Upper lobe of right lung (tissue), 1 donor: ENCODE data around the gene ZNF140. TPM values are rescaled to one million over a fixed set of nuclear protein-coding genes. Genes with fewer than 3 reads are reported as not detected.

Experiments
- ATAC-seq: fragments of 200-7000 bp; cut with Tn5 transposase; one replicate; pipeline ENCODE4 v1.9.1; 2020; ENCODE audit warnings: mild to moderate bottlenecking, moderate library complexity
- DNase-seq: peaks from one replicate; pipeline ENCODE4 v3.0.0-alpha.2; 2020
- H3K27ac ChIP-seq: fragments of 200-600 bp; one replicate; pipeline ENCODE4 v1.8.0; 2022
- H3K27me3 ChIP-seq: fragments of 200-600 bp; one replicate; pipeline ENCODE4 v1.8.0; 2022; ENCODE audit warnings: mild to moderate bottlenecking
- H3K36me3 ChIP-seq: fragments of 200-600 bp; one replicate; pipeline ENCODE4 v1.8.0; 2022
- H3K4me1 ChIP-seq: fragments of 200-600 bp; one replicate; pipeline ENCODE4 v1.8.0; 2022
- H3K4me3 ChIP-seq: fragments of 200-600 bp; one replicate; pipeline ENCODE4 v1.8.0; 2022; ENCODE audit warnings: mild to moderate bottlenecking
- H3K9me3 ChIP-seq: fragments of 200-600 bp; one replicate; pipeline ENCODE4 v1.8.0; 2022
- CTCF ChIP-seq: fragments of 200-600 bp; IDR thresholded peaks from one replicate; pipeline ENCODE4 v1.8.0; 2022; ENCODE audit warnings: antibody characterized with exemption
- intact Hi-C: fragments of 100-400 bp; cut with DNase I; formaldehyde crosslinking; loops from one replicate; pipeline ENCODE4 v1.11.0; 2022
- long read RNA-seq: library from polyadenylated mRNA; unstranded; transcript quantifications from one replicate; pipeline ENCODE4 v2.0.0, GENCODE V29; 2021
- total RNA-seq: library from RNA; stranded (reverse); fragmentation: NEBNext Ultra II Directional; extraction: Animal tissue kit (Norgen Biotek cat#: 25700); gene quantifications from one replicate; pipeline ENCODE4 v1.2.1, GENCODE V29; 2021
- donor health status: DM: no; HTN: yes; CAD: no; lungs with severe emphysema.

ZNF140 gene
- 15.7 TPM for total RNA-seq
- long read RNA-seq, transcript ZNF140-202 (5 exons, 3,550 nt), result major isoform, 5 of 22 reads
- long read RNA-seq, transcript ZNF140-209 (6 exons, 2,328 nt), result major isoform, 5 of 22 reads
- long read RNA-seq, partial matches to known transcripts, result 3 of 22 reads
- long read RNA-seq, other reads (novel, unspliced or antisense), result 8 of 22 reads

GRCh38 chr12:133080368-133081158, at the start of gene ZNF140:
ZNF140 (plus strand) TSS chr12:133080923; CDS start chr12:133081321, 398 bp downstream.
- intact Hi-C loops, result no loop called here
- Histone ChIP-seq H3K4me3 (peak within 1 kb of the TSS; percentile 90), H3K36me3 (peaks cover 28% of the 10 kb centered on the region), H3K9me3 (peaks cover 76% of the 10 kb centered on the region), H3K27me3 (no peaks in the 10 kb centered on the region), H3K27ac (peak within 1 kb of the TSS; percentile 96), H3K4me1 (peaks cover 7% of the 10 kb centered on the region)
- ATAC-seq, result peak; percentile 88
- DNase-seq, result peak; percentile 97
- peak; percentile 46 for TF ChIP-seq CTCF

- no peaks in the 10 kb centered on the region for H3K4me1 ChIP-seq
- H3K27me3 ChIP-seq, result no peaks in the 10 kb centered on the region
- intact Hi-C loops, result no loop called here
- ATAC-seq, result peak; percentile 99
- no peak for TF ChIP-seq CTCF
- H3K4me3 ChIP-seq, result peak within 1 kb of the TSS; percentile 87
- H3K27ac ChIP-seq, result peak within 1 kb of the TSS; percentile 94
- peaks cover 11% of the 10 kb centered on the region for H3K36me3 ChIP-seq
- DNase-seq, result peak; percentile 98
- peaks cover 39% of the 10 kb centered on the region for H3K9me3 ChIP-seq
Measured at GRCh38 chr12:133037207-133038005, 43.3 kb upstream of the ZNF140 start, which contains the start of gene ZNF84. ZNF84 (plus strand) TSS chr12:133037509; CDS start chr12:133041468, 3,959 bp downstream.

GRCh38 chr12:133038118-133038709, 42.5 kb upstream of the ZNF140 start:
- Histone ChIP-seq H3K27me3 (no peaks in the 10 kb centered on the region), H3K9me3 (peaks cover 47% of the 10 kb centered on the region), H3K4me3 (peak overlapping the region; percentile 87), H3K27ac (peak overlapping the region; percentile 94), H3K36me3 (peaks cover 19% of the 10 kb centered on the region), H3K4me1 (no peaks in the 10 kb centered on the region)
- intact Hi-C loops, result no loop called here
- DNase-seq, result no peak
- no peak for ATAC-seq
- TF ChIP-seq CTCF, result no peak

GRCh38 chr12:133046698-133047097, 34.0 kb upstream of the ZNF140 start:
- DNase-seq (no peak), ATAC-seq (no peak)
- no peak overlapping the region for H3K4me3 ChIP-seq
- no peaks in the 10 kb centered on the region for H3K4me1 ChIP-seq
- H3K27ac ChIP-seq, result no peak overlapping the region
- TF ChIP-seq CTCF, result no peak
- H3K9me3 ChIP-seq, result peaks cover 95% of the 10 kb centered on the region
- H3K27me3 ChIP-seq, result no peaks in the 10 kb centered on the region
- intact Hi-C loops, result no loop called here
- peaks cover 63% of the 10 kb centered on the region for H3K36me3 ChIP-seq

- H3K27me3 ChIP-seq, result no peaks in the 10 kb centered on the region
- ATAC-seq (no peak), DNase-seq (no peak)
- H3K9me3 ChIP-seq, result peaks cover 99% of the 10 kb centered on the region
- H3K36me3 ChIP-seq, result peaks cover 11% of the 10 kb centered on the region
- H3K4me3 ChIP-seq, result no peak overlapping the region
- TF ChIP-seq CTCF, result no peak
- intact Hi-C loops, result no loop called here
- H3K4me1 ChIP-seq, result no peaks in the 10 kb centered on the region
- no peak overlapping the region for H3K27ac ChIP-seq
Measured at GRCh38 chr12:133057446-133057845, 23.3 kb upstream of the ZNF140 start.
